ENCODE data around the gene KCNF1. TPM values are rescaled to one million over a fixed set of nuclear protein-coding genes. Genes with fewer than 3 reads are reported as not detected.

KCNF1 gene
- total RNA-seq, 4 donors from 2014 or later, result 20.2 to 51.7 (median 44.4) TPM

DNA sequence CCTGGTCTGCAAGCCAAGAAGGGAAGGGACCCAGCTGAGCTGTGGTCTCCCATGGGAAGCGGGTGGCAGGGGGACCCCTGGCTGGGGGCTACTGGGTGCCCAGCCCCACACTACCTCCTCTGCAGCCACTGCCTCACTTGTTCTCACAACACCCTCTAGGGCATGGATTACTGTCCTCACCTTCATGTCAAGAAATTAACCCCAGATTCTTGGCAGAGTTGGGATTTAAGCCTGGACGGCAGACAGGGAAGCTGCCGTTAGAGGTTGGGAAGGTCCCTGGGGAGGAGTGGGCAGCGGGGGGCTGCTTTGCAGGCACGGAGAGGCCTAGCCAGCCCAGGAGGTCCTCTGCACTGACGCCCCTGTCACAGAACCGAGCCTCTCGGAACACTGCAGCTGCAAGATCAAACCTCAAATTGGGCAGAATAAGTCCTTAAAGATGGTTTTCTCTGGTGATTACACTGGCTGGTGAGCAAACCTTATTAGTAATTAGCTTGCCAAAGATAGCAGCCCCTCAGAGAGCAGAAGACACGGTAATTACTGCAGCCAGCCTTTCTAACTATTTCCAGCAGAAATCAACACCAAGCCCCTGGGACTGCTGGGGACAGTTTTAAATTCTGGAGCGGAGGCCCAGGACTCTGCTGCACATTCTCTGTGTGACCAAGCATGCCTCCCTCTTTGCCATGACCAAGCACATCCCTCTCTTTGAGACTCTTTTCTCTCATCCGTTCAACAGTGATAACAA is 35.9 kb downstream of the KCNF1 start:
- 80% methylated on average over 11 of the region's 11 CpGs for WGBS
- intact Hi-C loops (cut with DNase I), result no loop called here
- no peak for DNase-seq (ENCODE audit: extremely low spot score)
- no peak overlapping the region for H3K27ac ChIP-seq (replicated peaks in 1 of 4)
- TF ChIP-seq POLR2A (IDR thresholded peaks at IDR 0.05; ENCODE audit: low read depth) (no peak), POLR2AphosphoS5 (IDR thresholded peaks at IDR 0.05) (no peak)
- no peaks in the 10 kb centered on the region for H3K36me3 ChIP-seq
- H3K9me3 ChIP-seq, result no peaks in the 10 kb centered on the region
- H3K4me3 ChIP-seq, result no peak overlapping the region
- peaks cover 0 to 37% (median 0%) of the 10 kb centered on the region in 4 donors for H3K27me3 ChIP-seq
- H3K4me1 ChIP-seq, result no peaks in the 10 kb centered on the region

DNA sequence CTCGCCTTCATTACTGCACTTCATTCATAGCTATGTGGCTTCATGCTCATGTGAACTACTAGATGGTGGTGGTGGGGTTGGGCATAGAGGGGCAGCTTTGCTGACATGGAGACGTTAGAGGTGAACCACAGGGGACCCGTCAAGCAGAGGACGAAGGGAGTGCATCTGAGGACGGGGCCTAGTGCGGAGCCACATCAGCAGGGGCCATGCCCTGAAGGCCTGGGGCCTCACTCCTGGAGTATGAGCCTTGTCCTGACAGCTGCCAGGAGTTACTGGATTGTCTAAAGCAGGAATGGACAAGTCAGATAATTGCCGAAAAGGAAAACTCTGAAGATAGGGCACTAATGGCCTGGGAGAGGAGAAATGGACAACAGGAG is 36.4 kb downstream of the KCNF1 start:
- TF ChIP-seq, protein P1, sequence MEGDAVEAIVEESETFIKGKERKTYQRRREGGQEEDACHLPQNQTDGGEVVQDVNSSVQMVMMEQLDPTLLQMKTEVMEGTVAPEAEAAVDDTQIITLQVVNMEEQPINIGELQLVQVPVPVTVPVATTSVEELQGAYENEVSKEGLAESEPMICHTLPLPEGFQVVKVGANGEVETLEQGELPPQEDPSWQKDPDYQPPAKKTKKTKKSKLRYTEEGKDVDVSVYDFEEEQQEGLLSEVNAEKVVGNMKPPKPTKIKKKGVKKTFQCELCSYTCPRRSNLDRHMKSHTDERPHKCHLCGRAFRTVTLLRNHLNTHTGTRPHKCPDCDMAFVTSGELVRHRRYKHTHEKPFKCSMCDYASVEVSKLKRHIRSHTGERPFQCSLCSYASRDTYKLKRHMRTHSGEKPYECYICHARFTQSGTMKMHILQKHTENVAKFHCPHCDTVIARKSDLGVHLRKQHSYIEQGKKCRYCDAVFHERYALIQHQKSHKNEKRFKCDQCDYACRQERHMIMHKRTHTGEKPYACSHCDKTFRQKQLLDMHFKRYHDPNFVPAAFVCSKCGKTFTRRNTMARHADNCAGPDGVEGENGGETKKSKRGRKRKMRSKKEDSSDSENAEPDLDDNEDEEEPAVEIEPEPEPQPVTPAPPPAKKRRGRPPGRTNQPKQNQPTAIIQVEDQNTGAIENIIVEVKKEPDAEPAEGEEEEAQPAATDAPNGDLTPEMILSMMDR (IDR thresholded peaks at IDR 0.05), result no peak
- TF ChIP-seq EP300 (IDR thresholded peaks at IDR 0.05) (no peak), POLR2AphosphoS5 (IDR thresholded peaks at IDR 0.05) (no peak), POLR2A (IDR thresholded peaks at IDR 0.05; ENCODE audit: low read depth) (no peak)
- Histone ChIP-seq H3K36me3 (no peaks in the 10 kb centered on the region), H3K4me1 (no peaks in the 10 kb centered on the region), H3K27me3 (peaks cover 0 to 37% (median 0%) of the 10 kb centered on the region in 4 donors), H3K4me3 (no peak overlapping the region), H3K9me3 (no peaks in the 10 kb centered on the region), H3K27ac (replicated peaks in 1 of 4) (no peak overlapping the region)
- 90% methylated on average over 7 of the region's 7 CpGs for WGBS
- no peak for DNase-seq (ENCODE audit: extremely low spot score)
- intact Hi-C loops (cut with DNase I), result no loop called here

DNA sequence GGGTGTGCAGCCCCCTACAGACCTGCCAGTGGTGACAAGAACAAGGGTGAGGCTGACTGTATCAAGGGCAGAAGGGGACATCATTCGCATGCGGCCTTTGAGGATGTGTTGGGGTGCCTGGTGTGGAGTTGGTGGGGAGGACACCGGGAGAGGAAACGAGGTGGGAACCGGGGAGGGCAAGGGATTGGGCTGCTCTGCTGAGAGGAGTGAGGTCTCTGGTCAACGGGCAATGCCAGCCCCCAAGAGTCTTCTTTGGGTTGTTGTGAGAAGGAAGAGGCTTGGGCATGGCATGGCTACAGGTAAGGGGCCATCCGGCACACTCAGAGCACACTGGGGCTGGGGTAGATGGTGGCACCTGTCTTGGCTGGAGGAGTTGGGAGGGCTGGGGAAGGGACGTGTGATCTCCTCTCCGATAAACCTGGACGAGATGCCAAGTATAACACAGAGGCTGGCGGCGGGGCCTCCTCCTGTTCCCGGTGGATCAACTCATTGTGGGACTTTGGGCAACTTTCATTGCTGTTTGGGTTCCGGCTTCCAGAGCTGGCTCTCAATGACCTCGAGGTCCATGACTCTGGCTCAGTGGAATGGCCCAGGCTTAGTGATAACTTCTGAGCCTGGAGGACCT is 37.0 kb downstream of the KCNF1 start:
- WGBS, result 93% methylated on average over 15 of the region's 15 CpGs
- Histone ChIP-seq H3K36me3 (no peaks in the 10 kb centered on the region), H3K9me3 (no peaks in the 10 kb centered on the region), H3K4me3 (no peak overlapping the region), H3K27ac (replicated peaks in 1 of 4) (no peak overlapping the region), H3K27me3 (peaks cover 0 to 36% (median 0%) of the 10 kb centered on the region in 4 donors), H3K4me1 (no peaks in the 10 kb centered on the region)
- no peak for DNase-seq (ENCODE audit: extremely low spot score)
- TF ChIP-seq POLR2AphosphoS5 (IDR thresholded peaks at IDR 0.05) (no peak), POLR2A (IDR thresholded peaks at IDR 0.05; ENCODE audit: low read depth) (no peak), EP300 (IDR thresholded peaks at IDR 0.05) (no peak)
- TF ChIP-seq, protein P1 (IDR thresholded peaks at IDR 0.05), result no peak
- intact Hi-C loops (cut with DNase I), result no loop called here

DNA sequence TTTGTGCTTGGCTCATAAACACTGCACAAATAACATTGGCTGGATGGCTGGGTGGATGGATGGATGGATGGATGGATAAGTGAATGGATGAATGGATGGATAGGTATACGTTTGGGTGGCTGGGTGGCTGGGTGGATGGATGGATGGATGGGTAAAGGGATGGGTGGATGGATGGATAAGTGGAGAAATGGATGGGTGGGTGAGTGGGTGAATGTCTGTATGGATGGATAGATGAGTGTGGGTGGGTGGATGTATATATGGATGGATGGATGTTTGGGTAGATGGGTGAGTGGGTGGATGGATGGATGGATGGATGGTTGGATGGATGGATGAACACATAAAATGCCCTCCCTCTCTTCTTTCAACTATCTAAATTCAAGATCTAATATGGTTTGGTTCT is 38.1 kb downstream of the KCNF1 start:
- intact Hi-C loops (cut with DNase I), result no loop called here
- TF ChIP-seq POLR2AphosphoS5 (IDR thresholded peaks at IDR 0.05) (no peak), EP300 (IDR thresholded peaks at IDR 0.05) (no peak), POLR2A (IDR thresholded peaks at IDR 0.05; ENCODE audit: low read depth) (no peak)
- TF ChIP-seq, protein P1 (IDR thresholded peaks at IDR 0.05), result no peak
- WGBS, result 68% methylated on average over 1 of the region's 1 CpG
- Histone ChIP-seq H3K4me1 (no peaks in the 10 kb centered on the region), H3K4me3 (no peak overlapping the region), H3K27me3 (peaks cover 0 to 29% (median 0%) of the 10 kb centered on the region in 4 donors), H3K27ac (replicated peaks in 1 of 4) (no peak overlapping the region), H3K36me3 (no peaks in the 10 kb centered on the region), H3K9me3 (no peaks in the 10 kb centered on the region)
- no peak for DNase-seq (ENCODE audit: extremely low spot score)

DNA sequence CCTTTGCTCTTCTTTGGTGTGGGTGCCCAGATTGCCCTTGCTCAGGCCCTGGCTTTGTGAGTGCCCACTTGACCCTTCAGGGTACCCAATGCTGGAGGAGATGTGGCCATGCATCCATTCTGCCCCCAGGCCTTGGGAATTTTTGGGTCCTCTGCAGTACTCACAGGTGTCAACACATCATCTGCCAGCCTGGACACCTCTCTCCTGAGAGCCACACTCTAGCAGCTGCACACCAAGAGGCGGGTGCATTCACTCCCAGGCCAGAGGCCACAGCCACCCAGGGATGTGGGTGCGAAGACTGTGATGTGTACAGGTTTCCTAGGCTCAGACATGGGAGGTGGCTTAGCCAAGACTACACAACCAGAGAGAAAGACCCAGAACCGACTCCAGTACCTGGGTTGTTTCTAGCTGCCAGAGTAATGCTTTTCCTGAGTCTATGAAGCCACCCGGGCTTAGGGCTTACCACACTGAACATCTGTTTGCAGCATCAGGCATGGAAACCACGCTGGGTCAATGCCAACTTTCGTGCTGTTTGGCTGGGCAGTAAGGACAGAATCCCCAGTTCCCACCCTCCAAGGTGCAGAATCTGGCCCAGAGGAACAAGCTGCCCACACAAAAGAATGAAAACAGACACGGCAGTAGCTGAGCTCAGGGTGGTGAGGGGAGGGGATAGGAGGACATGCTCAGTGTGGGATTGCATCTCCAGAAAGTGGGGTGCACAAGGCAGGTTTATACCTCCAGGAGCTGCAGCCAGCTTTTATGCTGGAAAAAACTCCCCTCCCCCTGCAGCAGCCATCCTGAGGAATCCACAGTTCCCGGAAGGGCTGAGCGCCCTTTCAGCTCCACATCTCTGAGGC is 40.1 kb downstream of the KCNF1 start:
- 61% methylated on average over 9 of the region's 9 CpGs for WGBS
- Histone ChIP-seq H3K9me3 (no peaks in the 10 kb centered on the region), H3K36me3 (no peaks in the 10 kb centered on the region), H3K27ac (replicated peaks in 1 of 4) (no peak overlapping the region), H3K4me1 (no peaks in the 10 kb centered on the region), H3K27me3 (peaks cover 0 to 24% (median 0%) of the 10 kb centered on the region in 4 donors), H3K4me3 (no peak overlapping the region)
- intact Hi-C loops (cut with DNase I), result no loop called here
- DNase-seq (ENCODE audit: extremely low spot score), result no peak
- TF ChIP-seq POLR2AphosphoS5 (IDR thresholded peaks at IDR 0.05), result no peak
- TF ChIP-seq, protein P1 (IDR thresholded peaks at IDR 0.05), result no peak
- TF ChIP-seq EP300 (IDR thresholded peaks at IDR 0.05), result no peak
- TF ChIP-seq POLR2A (IDR thresholded peaks at IDR 0.05; ENCODE audit: low read depth), result no peak
